ENCODE measurements around the gene HSPA12A. TPM values are rescaled to one million over a fixed set of nuclear protein-coding genes. Genes with fewer than 3 reads are reported as not detected.

HSPA12A gene
- total RNA-seq, 1 donor from 2014 or later: 8.1 TPM

Other genes with a start within 250 kb of the HSPA12A start
- gene PNLIP, start 196.6 kb downstream of the HSPA12A start, total RNA-seq: not detected
- gene PNLIPRP1, start 151.6 kb downstream of the HSPA12A start, total RNA-seq: not detected
- gene PNLIPRP2, start 121.6 kb downstream of the HSPA12A start, total RNA-seq: not detected
- gene ENO4, start 106.9 kb upstream of the HSPA12A start, total RNA-seq: not detected

Data from cardiac septum (tissue), 1 donor.